GM19397 (cell line): ENCODE measurements around the gene MFAP1.
A peak's percentile ranks its signal among the peaks of the same experiment; 100 is the strongest.

Experiments
- ATAC-seq: cut with Tn5 transposase; IDR thresholded peaks from one replicate; pipeline ENCODE4 v1.9.1; 2021; ENCODE audit warnings: mild to moderate bottlenecking, moderate library complexity; ENCODE audit not compliant: unreplicated experiment

MFAP1 gene

GRCh38 chr15:43777267-43777914 lies 47.1 kb downstream of the MFAP1 start:
- ATAC-seq: peak; percentile 58

GRCh38 chr15:43776718-43777266 lies 47.7 kb downstream of the MFAP1 start, which contains the start of gene ELL3:
Gene ELL3, minus strand, starts transcription at chr15:43776966. Its CDS starts 65 bp downstream, at chr15:43776901.
- ATAC-seq: peak; percentile 33

- peak; percentile 70 for ATAC-seq
These were observed 48.3 kb downstream of the MFAP1 start for GRCh38 chr15:43776101-43776717.

GRCh38 chr15:43775411-43775965 lies 49.0 kb downstream of the MFAP1 start:
- no peak for ATAC-seq

- no peak for ATAC-seq
These were observed 50.4 kb downstream of the MFAP1 start for GRCh38 chr15:43774062-43774461.

- ATAC-seq: no peak
These were observed 51.9 kb downstream of the MFAP1 start for GRCh38 chr15:43772624-43773023.

- ATAC-seq: no peak
These were observed 52.7 kb downstream of the MFAP1 start for GRCh38 chr15:43771816-43772215.

- no peak for ATAC-seq
These were observed 54.8 kb downstream of the MFAP1 start for GRCh38 chr15:43769584-43770228.

- no peak for ATAC-seq
These were observed 60.6 kb downstream of the MFAP1 start for GRCh38 chr15:43763819-43764446.

GRCh38 chr15:43762824-43763223 lies 61.7 kb downstream of the MFAP1 start:
- no peak for ATAC-seq
